SK-N-SH (cell line): Measurements from ENCODE around the gene DVL1. TPM values are rescaled to one million over a fixed set of nuclear protein-coding genes. Genes with fewer than 3 reads are reported as not detected.

Source experiments
- CTCF ChIA-PET: fragments of 300-600, 350-600 bp; formaldehyde crosslinking; extraction: SDS; loops from one replicate; lab custom pipeline; 2021; lab: Yijun Ruan, JAX
- POLR2A ChIA-PET: fragments of 350-600 bp; sonication (Branson Sonifier 250); formaldehyde crosslinking; extraction: SDS; loops from one replicate; lab custom pipeline; 2020; ENCODE audit warnings: antibody characterized with exemption, inconsistent platforms; lab: Yijun Ruan, JAX
- DNase-seq: peaks from one replicate; pipeline ENCODE4 v3.0.0; 2012
- H2AFZ ChIP-seq: fragments of 200-600 bp; sonication (generic); 2 replicates; pipeline ENCODE4 v1.8.1; 2016; ENCODE audit warnings: antibody characterized with exemption, mild to moderate bottlenecking, low read depth
- H3F3A ChIP-seq: fragments of 200-600 bp; sonication (generic); replicated peaks from 2 replicates; pipeline ENCODE3; 2016; ENCODE audit warnings: antibody characterized with exemption, mild to moderate bottlenecking; ENCODE audit not compliant: insufficient read depth
- H3K27ac ChIP-seq, 2 experiments: fragments of 200-500 bp in 1 of 2; fragments of 200-600 bp in 1 of 2; sonication (Bioruptor generic) in 1 of 2; sonication (generic), shearing (Covaris generic) in 1 of 2; 2 replicates each; pipeline versions ENCODE4 v1.5.1 to v1.6.1; 2014 to 2016; ENCODE audit warnings: low read depth in 2 of 2, inconsistent platforms in 1 of 2, low read length in 1 of 2, mild to moderate bottlenecking in 1 of 2, mixed read lengths in 1 of 2
- H3K27me3 ChIP-seq: fragments of 200-600 bp; sonication (generic), shearing (Covaris generic); 2 replicates; pipeline ENCODE4 v1.6.1; 2016; ENCODE audit warnings: mixed run types; ENCODE audit not compliant: insufficient read depth
- H3K36me3 ChIP-seq, 2 experiments: fragments of 200-500 bp in 1 of 2; fragments of 200-600 bp in 1 of 2; sonication (Bioruptor generic) in 1 of 2; sonication (generic) in 1 of 2; replicated peaks in 1 of 2; 2 replicates each; pipeline versions ENCODE3 to v1.5.1; 2014 to 2016; ENCODE audit warnings: low read length in 1 of 2, mild to moderate bottlenecking in 1 of 2; ENCODE audit not compliant: insufficient read depth in 2 of 2, control insufficient read depth in 1 of 2
- H3K4me1 ChIP-seq, 2 experiments: fragments of 200-500 bp in 1 of 2; fragments of 200-600 bp in 1 of 2; sonication (Bioruptor generic) in 1 of 2; sonication (generic), shearing (Covaris generic) in 1 of 2; 2 replicates each; pipeline versions ENCODE4 v1.5.1 to v1.6.1; 2014 to 2016; ENCODE audit warnings: low read depth in 1 of 2, low read length in 1 of 2, mixed run types in 1 of 2; ENCODE audit not compliant: insufficient read depth in 2 of 2, control insufficient read depth in 1 of 2
- H3K4me2 ChIP-seq: fragments of 200-600 bp; sonication (generic), shearing (Covaris generic); 2 replicates; pipeline ENCODE4 v1.6.1; 2017; ENCODE audit warnings: mixed run types
- H3K4me3 ChIP-seq, 2 experiments: fragments of 200-500 bp in 1 of 2; fragments of 200-600 bp in 1 of 2; sonication (Bioruptor generic) in 1 of 2; sonication (generic), shearing (Covaris generic) in 1 of 2; 2 replicates each; pipeline versions ENCODE4 v1.5.1 to v1.8.1; 2014 to 2016; ENCODE audit warnings: low read depth in 2 of 2, inconsistent platforms in 1 of 2, low read length in 1 of 2, mild to moderate bottlenecking in 1 of 2, mixed read lengths in 1 of 2, moderate library complexity in 1 of 2
- H3K79me2 ChIP-seq: fragments of 200-600 bp; sonication (generic); 2 replicates; pipeline ENCODE4 v1.8.1; 2017; ENCODE audit warnings: mild to moderate bottlenecking; ENCODE audit not compliant: insufficient read depth
- H3K9ac ChIP-seq: fragments of 200-600 bp; sonication (generic); 2 replicates; pipeline ENCODE4 v1.6.1; 2017; ENCODE audit warnings: mixed run types
- H3K9me2 ChIP-seq: fragments of 200-600 bp; sonication (generic); 2 replicates; pipeline ENCODE4 v1.6.1; 2017; ENCODE audit warnings: mixed run types
- H3K9me3 ChIP-seq: fragments of 200-600 bp; sonication (generic); 2 replicates; pipeline ENCODE4 v1.6.1; 2017; ENCODE audit warnings: mixed run types, mild to moderate bottlenecking, moderate library complexity
- H4K20me1 ChIP-seq: fragments of 200-600 bp; sonication (generic); 2 replicates; pipeline ENCODE4 v1.6.1; 2017; ENCODE audit warnings: mild to moderate bottlenecking, mixed run types; ENCODE audit not compliant: insufficient read depth
- ELF1 ChIP-seq: IDR thresholded peaks from 2 replicates; pipeline ENCODE4 v1.4.0; 2012
- EZH2phosphoT487 ChIP-seq: fragments of 200-600 bp; sonication (generic); IDR thresholded peaks from 2 replicates; pipeline ENCODE4 v1.6.1; 2017; ENCODE audit warnings: low read depth, mixed run types, mild to moderate bottlenecking, antibody characterized with exemption, moderate library complexity, borderline replicate concordance
- GABPA ChIP-seq: IDR thresholded peaks from 2 replicates; pipeline ENCODE4 v1.4.0; 2012; ENCODE audit warnings: low read depth, mild to moderate bottlenecking
- GATA2 ChIP-seq: sonication (generic); formaldehyde crosslinking; IDR thresholded peaks from 2 replicates; pipeline ENCODE4 v1.5.0; 2020; ENCODE audit warnings: mild to moderate bottlenecking, missing genetic modification reagents
- IRF3 ChIP-seq: fragments of 150-350 bp; IDR thresholded peaks from 2 replicates; pipeline ENCODE4 v1.6.1; 2016; ENCODE audit warnings: mild to moderate bottlenecking, low read depth, low read length
- JUND ChIP-seq: IDR thresholded peaks from 2 replicates; pipeline ENCODE4 v1.4.0; 2012
- MAX ChIP-seq: IDR thresholded peaks from 2 replicates; pipeline ENCODE4 v1.4.0; 2012; ENCODE audit warnings: low read depth
- MEF2A ChIP-seq: IDR thresholded peaks from 2 replicates; pipeline ENCODE4 v1.4.0; 2012; ENCODE audit warnings: low read depth, borderline replicate concordance
- MXI1 ChIP-seq: IDR thresholded peaks from 2 replicates; pipeline ENCODE4 v1.6.1; 2012; ENCODE audit warnings: mild to moderate bottlenecking, low read depth, low read length, improper control_type of control experiment
- NRF1 ChIP-seq: IDR thresholded peaks from 2 replicates; pipeline ENCODE4 v1.6.1; 2012; ENCODE audit warnings: low read depth, mild to moderate bottlenecking, low read length
- POLR2AphosphoS5 ChIP-seq: IDR thresholded peaks from 2 replicates; pipeline ENCODE4 v1.6.1; 2012; ENCODE audit warnings: low read depth, low read length
- RAD21 ChIP-seq: IDR thresholded peaks from 2 replicates; pipeline ENCODE4 v1.6.1; 2012; ENCODE audit warnings: mild to moderate bottlenecking, low read length
- RCOR1 ChIP-seq: fragments of 150-350 bp; IDR thresholded peaks from 2 replicates; pipeline ENCODE4 v1.6.1; 2017; ENCODE audit warnings: antibody characterized with exemption, low read length
- REST ChIP-seq: IDR thresholded peaks from 2 replicates; pipeline ENCODE4 v1.6.1; 2012; ENCODE audit warnings: mild to moderate bottlenecking, low read depth, low read length, moderate library complexity
- RXRA ChIP-seq: IDR thresholded peaks from 2 replicates; pipeline ENCODE4 v1.4.0; 2012; ENCODE audit warnings: low read depth, mild to moderate bottlenecking, borderline replicate concordance
- SMC3 ChIP-seq: IDR thresholded peaks from 2 replicates; pipeline ENCODE4 v1.6.1; 2012; ENCODE audit warnings: low read depth, low read length, improper control_type of control experiment
- YY1 ChIP-seq: IDR thresholded peaks from 2 replicates; pipeline ENCODE4 v1.4.0; 2012; ENCODE audit warnings: low read depth, mild to moderate bottlenecking
- ZBTB33 ChIP-seq: IDR thresholded peaks from 2 replicates; pipeline ENCODE4 v1.4.0; 2012; ENCODE audit warnings: low read depth, borderline replicate concordance
- WGBS: methylation state at CpG from one replicate; pipeline ENCODE4 v1.1.6; 2017; ENCODE audit warnings: low lambda C conversion rate; 5-methylcytosine and 5-hydroxymethylcytosine counted together
- polyA plus RNA-seq, 3 experiments: library from polyadenylated mRNA; depleted of rRNA; stranded (reverse); fragments of >200 nt; gene quantifications; 2 replicates each; pipeline ENCODE4 v1.2.3, GENCODE V29; 2012

Gene DVL1
- polyA plus RNA-seq, 1 of the 3 experiments (the other 2 are of a cell fraction): 32.0 TPM

- no peak for DNase-seq
- Histone ChIP-seq H3K36me3 (peaks cover 4 to 9% of the 10 kb centered on the region in 2 experiments), H3K9me3 (no peaks in the 10 kb centered on the region), H3K79me2 (0 out of 2 replicates have a peak, but pooled peaks cover 3% of the 10 kb centered on the region), H3K4me3 (no peak overlapping the region), H3K27ac (no peak overlapping the region), H4K20me1 (no peaks in the 10 kb centered on the region), H3K9me2 (no peaks in the 10 kb centered on the region), H3K4me1 (peaks cover 0 to 1% of the 10 kb centered on the region in 2 experiments; a peak in 1 of 4 replicates), H3K4me2 (no peak overlapping the region), H3K9ac (no peak overlapping the region), H2AFZ (no peak overlapping the region), H3F3A (peaks cover 8% of the 10 kb centered on the region), H3K27me3 (no peaks in the 10 kb centered on the region)
- ChIA-PET CTCF (interaction anchor here (2.0 kb wide), 1 partner anchor 21 kb away, joined by 5 read pairs; no protein-coding TSS in a partner anchor), POLR2A (no interaction called here)
- TF ChIP-seq MAX (no peak), ELF1 (no peak), IRF3 (no peak), SMC3 (no peak), GABPA (no peak), YY1 (no peak), RXRA (no peak), POLR2AphosphoS5 (no peak), REST (no peak), GATA2 (CRISPR knock-in tag) (no peak), MEF2A (no peak), EZH2phosphoT487 (no peak)
- 100% methylated on average over 2 of the region's 8 CpGs for WGBS
Observed at GRCh38 chr1:1381294-1381693, 32.1 kb upstream of the DVL1 start.

GRCh38 chr1:1380860-1381259, 31.6 kb upstream of the DVL1 start:
- Histone ChIP-seq H3K4me2 (no peak overlapping the region), H3K27ac (no peak overlapping the region), H3K9me3 (no peaks in the 10 kb centered on the region), H3K9ac (no peak overlapping the region), H2AFZ (no peak overlapping the region), H3K4me1 (peaks cover 0 to 6% of the 10 kb centered on the region in 2 experiments; a peak in 1 of 4 replicates), H3K9me2 (no peaks in the 10 kb centered on the region), H3K36me3 (peaks cover under 1 to 4% of the 10 kb centered on the region in 2 experiments), H3F3A (peaks cover 12% of the 10 kb centered on the region), H4K20me1 (no peaks in the 10 kb centered on the region), H3K27me3 (no peaks in the 10 kb centered on the region), H3K4me3 (no peak overlapping the region), H3K79me2 (peaks cover 6% of the 10 kb centered on the region; the same call in 1 of the 2 replicates)
- 93% methylated on average over 3 of the region's 16 CpGs for WGBS
- CTCF ChIA-PET: interaction anchor here (1.1 to 2.0 kb wide), 2 partner anchors 18 to 21 kb away, joined by 3 to 5 read pairs; partner anchors contain the start of gene CCNL2
- no peak for DNase-seq
- POLR2A ChIA-PET: no interaction called here
- TF ChIP-seq MXI1 (no peak), MEF2A (no peak), JUND (no peak), GATA2 (CRISPR knock-in tag) (no peak), RCOR1 (no peak), NRF1 (no peak), RAD21 (no peak), YY1 (no peak), ZBTB33 (no peak)
